Measurements from ENCODE around the gene DMC1. TPM values are rescaled to one million over a fixed set of nuclear protein-coding genes. Genes with fewer than 3 reads are reported as not detected.

The DMC1 gene
- total and polyA plus RNA-seq, 4 donors = 0.24 to 2.7 (median 1.8) TPM

DNA sequence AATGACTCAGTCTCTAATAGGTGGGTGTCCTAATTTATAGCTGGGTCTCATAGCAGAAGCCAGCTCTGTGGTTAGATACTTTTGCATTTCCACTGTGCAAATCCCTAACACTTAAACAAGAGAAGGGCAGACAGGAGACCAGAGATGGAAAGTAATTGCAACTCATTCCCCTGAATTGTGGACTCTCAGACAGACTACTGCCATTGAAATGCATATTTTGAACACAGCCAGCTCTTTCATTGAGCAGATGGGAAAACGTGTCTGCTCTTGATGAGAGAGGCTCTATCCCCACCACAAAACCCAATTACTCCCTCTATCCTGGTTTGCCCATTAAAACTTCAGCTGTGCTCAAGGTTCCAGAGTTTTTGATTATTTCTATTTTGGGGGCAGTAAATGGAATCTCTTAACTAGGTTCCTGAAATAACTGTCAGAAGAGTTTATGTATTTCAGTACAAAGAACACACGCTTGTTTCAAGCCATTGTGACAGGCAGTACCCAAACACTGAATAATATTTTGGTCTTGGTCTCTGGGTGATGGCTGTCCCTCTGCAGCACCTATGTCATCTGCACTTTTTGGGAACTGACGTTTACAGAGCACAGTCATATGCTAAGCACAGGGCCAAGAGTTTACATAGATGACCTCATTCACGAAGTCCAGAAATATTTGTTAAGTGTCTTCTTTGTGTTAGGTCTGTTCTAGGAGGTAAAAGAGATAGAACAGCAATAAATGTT, 44.5 kb upstream of the DMC1 start:
- Histone ChIP-seq H3K4me3 (no peak overlapping the region), H3K36me3 (ENCODE audit: control insufficient read depth in 4 of 4, insufficient read depth in 4 of 4, low read length in 4 of 4) (peaks cover 0 to 5% (median 1%) of the 10 kb centered on the region in 4 donors), H3K27ac (ENCODE audit: low read depth in 1 of 2, low read length in 1 of 2) (peak overlapping the region in 1 of 2 donors; percentile 61), H3K27me3 (ENCODE audit: control insufficient read depth in 3 of 3, insufficient read depth in 3 of 3, low read length in 2 of 3) (no peaks in the 10 kb centered on the region), H3K4me1 (ENCODE audit: control insufficient read depth in 5 of 5, insufficient read depth in 5 of 5, low read length in 5 of 5) (peaks cover 0 to 4% (median 0%) of the 10 kb centered on the region in 5 donors), H3K9me3 (ENCODE audit: control insufficient read depth in 4 of 4, insufficient read depth in 3 of 4, low read length in 3 of 4) (peaks cover 0 to 2% (median 0%) of the 10 kb centered on the region in 4 donors), H3K9ac (ENCODE audit: insufficient read depth in 1 of 2, low read length in 2 of 2) (no peak overlapping the region)
- ATAC-seq (ENCODE audit: insufficient read depth, low FRiP score) (no peak), DNase-seq (no peak)
- 79 to 87% methylated on average over 4 of the region's 4 CpGs for WGBS, 2 donors
- TF ChIP-seq, protein P1, sequence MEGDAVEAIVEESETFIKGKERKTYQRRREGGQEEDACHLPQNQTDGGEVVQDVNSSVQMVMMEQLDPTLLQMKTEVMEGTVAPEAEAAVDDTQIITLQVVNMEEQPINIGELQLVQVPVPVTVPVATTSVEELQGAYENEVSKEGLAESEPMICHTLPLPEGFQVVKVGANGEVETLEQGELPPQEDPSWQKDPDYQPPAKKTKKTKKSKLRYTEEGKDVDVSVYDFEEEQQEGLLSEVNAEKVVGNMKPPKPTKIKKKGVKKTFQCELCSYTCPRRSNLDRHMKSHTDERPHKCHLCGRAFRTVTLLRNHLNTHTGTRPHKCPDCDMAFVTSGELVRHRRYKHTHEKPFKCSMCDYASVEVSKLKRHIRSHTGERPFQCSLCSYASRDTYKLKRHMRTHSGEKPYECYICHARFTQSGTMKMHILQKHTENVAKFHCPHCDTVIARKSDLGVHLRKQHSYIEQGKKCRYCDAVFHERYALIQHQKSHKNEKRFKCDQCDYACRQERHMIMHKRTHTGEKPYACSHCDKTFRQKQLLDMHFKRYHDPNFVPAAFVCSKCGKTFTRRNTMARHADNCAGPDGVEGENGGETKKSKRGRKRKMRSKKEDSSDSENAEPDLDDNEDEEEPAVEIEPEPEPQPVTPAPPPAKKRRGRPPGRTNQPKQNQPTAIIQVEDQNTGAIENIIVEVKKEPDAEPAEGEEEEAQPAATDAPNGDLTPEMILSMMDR (IDR thresholded peaks at IDR 0.05; ENCODE audit: control extremely low read depth, extremely low read depth) = no peak

DNA sequence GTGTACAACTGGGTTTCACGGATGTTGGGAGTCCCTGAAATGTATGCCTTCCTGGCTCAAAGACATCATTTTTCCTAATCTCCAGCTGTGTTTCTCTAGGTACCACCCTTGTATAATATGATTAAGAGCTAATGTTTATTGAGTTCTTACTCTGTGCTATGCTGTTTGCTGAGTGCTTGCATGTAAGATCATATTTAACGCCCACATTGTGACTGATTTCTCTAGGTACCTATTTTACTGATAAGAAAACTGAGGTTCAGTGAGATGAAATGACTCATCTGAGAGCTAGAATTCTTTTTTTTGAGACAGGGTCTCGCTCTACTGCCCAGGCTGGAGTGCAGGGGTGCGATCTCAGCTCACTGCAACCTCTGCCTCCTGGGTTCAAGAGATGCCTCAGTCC, 43.6 kb upstream of the DMC1 start:
- no peak for ATAC-seq (ENCODE audit: insufficient read depth, low FRiP score)

DNA sequence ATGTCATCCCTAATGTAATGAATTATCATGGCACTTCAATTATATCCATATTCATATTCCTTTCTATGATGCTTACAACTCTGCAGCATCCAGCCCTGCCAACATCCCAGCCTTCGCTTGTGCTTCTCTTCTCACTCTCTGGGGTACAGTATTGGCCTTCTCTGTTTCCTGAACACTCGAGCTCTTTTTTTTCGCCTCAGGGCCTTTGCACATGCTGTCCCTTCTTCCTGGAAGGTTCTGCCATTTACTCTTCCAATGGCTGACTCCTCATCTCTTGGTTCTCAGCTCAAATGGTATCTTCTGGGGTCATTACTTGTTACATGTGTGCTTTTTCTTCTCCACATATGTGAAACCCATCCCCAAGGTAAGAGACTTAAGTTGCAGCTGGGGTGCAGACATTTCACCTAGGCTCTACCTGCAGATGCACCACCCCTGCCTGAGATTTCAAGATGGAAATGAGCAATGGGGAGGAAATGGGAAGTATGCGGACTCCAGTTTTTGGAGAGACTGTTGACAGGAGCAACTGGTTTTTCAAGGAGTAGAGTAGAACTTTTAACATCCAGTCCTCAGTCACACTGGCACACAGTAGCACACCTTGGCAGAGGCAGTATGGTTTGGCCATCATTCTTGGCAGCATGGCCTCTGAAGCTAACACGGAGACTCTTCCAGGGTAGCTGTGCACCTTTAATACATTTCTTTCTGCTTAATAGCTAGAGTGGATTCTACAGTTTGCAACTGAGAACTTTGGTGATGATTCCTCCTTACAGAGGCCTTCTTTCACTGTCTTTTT, 42.4 kb upstream of the DMC1 start:
- Histone ChIP-seq H3K36me3 (ENCODE audit: control insufficient read depth in 4 of 4, insufficient read depth in 4 of 4, low read length in 4 of 4) (peaks cover 0 to 2% (median 0%) of the 10 kb centered on the region in 4 donors), H3K27ac (ENCODE audit: low read depth in 1 of 2, low read length in 1 of 2) (no peak overlapping the region), H3K9me3 (ENCODE audit: control insufficient read depth in 4 of 4, insufficient read depth in 3 of 4, low read length in 3 of 4) (peaks cover 0 to 2% (median 0%) of the 10 kb centered on the region in 4 donors), H3K9ac (ENCODE audit: insufficient read depth in 1 of 2, low read length in 2 of 2) (no peak overlapping the region), H3K27me3 (ENCODE audit: control insufficient read depth in 3 of 3, insufficient read depth in 3 of 3, low read length in 2 of 3) (no peaks in the 10 kb centered on the region), H3K4me3 (no peak overlapping the region), H3K4me1 (ENCODE audit: control insufficient read depth in 5 of 5, insufficient read depth in 5 of 5, low read length in 5 of 5) (peaks cover 0 to 4% (median 0%) of the 10 kb centered on the region in 5 donors)
- WGBS, 2 donors = 88 to 95% methylated on average over 5 of the region's 5 CpGs
- TF ChIP-seq, protein P1 (IDR thresholded peaks at IDR 0.05; ENCODE audit: control extremely low read depth, extremely low read depth) = no peak
- no peak for ATAC-seq (ENCODE audit: insufficient read depth, low FRiP score)
- no peak for DNase-seq

More for the DNA sequence above, 43.6 kb upstream of the DMC1 start:
- no peak for DNase-seq
- 92 to 96% methylated on average over 4 of the region's 4 CpGs for WGBS, 2 donors
- Histone ChIP-seq H3K4me3 (no peak overlapping the region), H3K27ac (ENCODE audit: low read depth in 1 of 2, low read length in 1 of 2) (no peak overlapping the region), H3K36me3 (ENCODE audit: control insufficient read depth in 4 of 4, insufficient read depth in 4 of 4, low read length in 4 of 4) (peaks cover 0 to 2% (median 0%) of the 10 kb centered on the region in 4 donors), H3K9ac (ENCODE audit: insufficient read depth in 1 of 2, low read length in 2 of 2) (no peak overlapping the region), H3K27me3 (ENCODE audit: control insufficient read depth in 3 of 3, insufficient read depth in 3 of 3, low read length in 2 of 3) (no peaks in the 10 kb centered on the region), H3K9me3 (ENCODE audit: control insufficient read depth in 4 of 4, insufficient read depth in 3 of 4, low read length in 3 of 4) (peaks cover 0 to 2% (median 0%) of the 10 kb centered on the region in 4 donors), H3K4me1 (ENCODE audit: control insufficient read depth in 5 of 5, insufficient read depth in 5 of 5, low read length in 5 of 5) (peaks cover 0 to 4% (median 0%) of the 10 kb centered on the region in 5 donors)
- TF ChIP-seq, protein P1 (IDR thresholded peaks at IDR 0.05; ENCODE audit: control extremely low read depth, extremely low read depth) = no peak

All from lung (tissue), 12 donors.